ENCODE results near the gene FIBIN. TPM values are rescaled to one million over a fixed set of nuclear protein-coding genes. Genes with fewer than 3 reads are reported as not detected.

FIBIN gene
- total RNA-seq, 1 experiment from 2014 or later, result not detected

- TF ChIP-seq, protein P1, sequence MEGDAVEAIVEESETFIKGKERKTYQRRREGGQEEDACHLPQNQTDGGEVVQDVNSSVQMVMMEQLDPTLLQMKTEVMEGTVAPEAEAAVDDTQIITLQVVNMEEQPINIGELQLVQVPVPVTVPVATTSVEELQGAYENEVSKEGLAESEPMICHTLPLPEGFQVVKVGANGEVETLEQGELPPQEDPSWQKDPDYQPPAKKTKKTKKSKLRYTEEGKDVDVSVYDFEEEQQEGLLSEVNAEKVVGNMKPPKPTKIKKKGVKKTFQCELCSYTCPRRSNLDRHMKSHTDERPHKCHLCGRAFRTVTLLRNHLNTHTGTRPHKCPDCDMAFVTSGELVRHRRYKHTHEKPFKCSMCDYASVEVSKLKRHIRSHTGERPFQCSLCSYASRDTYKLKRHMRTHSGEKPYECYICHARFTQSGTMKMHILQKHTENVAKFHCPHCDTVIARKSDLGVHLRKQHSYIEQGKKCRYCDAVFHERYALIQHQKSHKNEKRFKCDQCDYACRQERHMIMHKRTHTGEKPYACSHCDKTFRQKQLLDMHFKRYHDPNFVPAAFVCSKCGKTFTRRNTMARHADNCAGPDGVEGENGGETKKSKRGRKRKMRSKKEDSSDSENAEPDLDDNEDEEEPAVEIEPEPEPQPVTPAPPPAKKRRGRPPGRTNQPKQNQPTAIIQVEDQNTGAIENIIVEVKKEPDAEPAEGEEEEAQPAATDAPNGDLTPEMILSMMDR (conservative IDR thresholded peaks at IDR 0.05), result no peak
- peaks cover 17% of the 10 kb centered on the region for H3K27me3 Mint-ChIP-seq (ENCODE audit: low read depth)
- Histone ChIP-seq H2BK15ac (ENCODE audit: low read depth, low read length) (no peak overlapping the region), H3K14ac (ENCODE audit: insufficient read depth, low read length) (no peak overlapping the region), H3K23me2 (ENCODE audit: insufficient read length, low read depth, low read length, poor library complexity, severe bottlenecking) (no peaks in the 10 kb centered on the region), H4K8ac (replicated peaks; ENCODE audit: insufficient read length, low read depth, low read length) (no peak overlapping the region), H3K18ac (ENCODE audit: insufficient read length, low read depth, low read length) (no peak overlapping the region), H2BK120ac (ENCODE audit: low read depth, low read length, poor library complexity, severe bottlenecking) (no peak overlapping the region), H4K20me1 (ENCODE audit: control insufficient read depth, insufficient read depth, insufficient read length) (peaks cover 3% of the 10 kb centered on the region), H2BK5ac (ENCODE audit: insufficient read length, low read length) (no peak overlapping the region), H3K4me2 (ENCODE audit: insufficient read depth, insufficient read length, low read length) (no peak overlapping the region), H3K23ac (ENCODE audit: insufficient read length, low read depth, low read length) (no peak overlapping the region), H2AFZ (ENCODE audit: low read length) (no peak overlapping the region), H3K27me3 (ENCODE audit: insufficient read depth, low read length) (no peaks in the 10 kb centered on the region), H3K4me1 (ENCODE audit: insufficient read depth, low read length) (no peaks in the 10 kb centered on the region), H3K9me3 (ENCODE audit: control insufficient read depth, low read depth, low read length) (no peaks in the 10 kb centered on the region), H3K4ac (ENCODE audit: low read depth, low read length) (no peak overlapping the region), H2AK5ac (ENCODE audit: insufficient read length, low read length) (no peak overlapping the region), H3K56ac (ENCODE audit: insufficient read length, low read depth, low read length) (no peak overlapping the region), H3T11ph (ENCODE audit: low read length) (no peak overlapping the region), H3K79me1 (ENCODE audit: insufficient read depth, low read depth, low read length, poor library complexity, severe bottlenecking) (no peaks in the 10 kb centered on the region), H3K79me2 (ENCODE audit: insufficient read depth, low read length) (no peaks in the 10 kb centered on the region), H3K9ac (ENCODE audit: extremely low read depth, insufficient read length, low read length) (no peak overlapping the region), H4K91ac (ENCODE audit: insufficient read length, low read depth, low read length) (no peak overlapping the region), H2BK12ac (ENCODE audit: insufficient read length, low read depth, low read length) (no peak overlapping the region), H3K27ac (ENCODE audit: insufficient read length, low read depth, low read length) (no peak overlapping the region), H2BK20ac (ENCODE audit: low read depth, low read length, poor library complexity, severe bottlenecking) (no peak overlapping the region), H4K5ac (ENCODE audit: insufficient read length, low read depth, low read length) (no peak overlapping the region)
- H3K27ac Mint-ChIP-seq, result no peak overlapping the region
- H3K4me1 Mint-ChIP-seq, result peaks cover 13 to 14% of the 10 kb centered on the region in 2 experiments
- no CpG with 5 or more reads among the region's 1 CpG for WGBS (ENCODE audit: extremely low coverage, insufficient read length, low lambda C conversion rate)
- DNase-seq, result no peak
- no peaks in the 10 kb centered on the region for H3K36me3 Mint-ChIP-seq (ENCODE audit: insufficient read depth in 1 of 3, low read depth in 3 of 3)
- H3K4me3 Mint-ChIP-seq, result no peak overlapping the region
- no peaks in the 10 kb centered on the region for H3K9me3 Mint-ChIP-seq
These were observed 2.0 kb downstream of the FIBIN start for GRCh38 chr11:26995701-26996460.
